HG02981 (cell line): ENCODE measurements around the gene ERC2.

Experiments
- ATAC-seq: cut with Tn5 transposase; IDR thresholded peaks from one replicate; pipeline ENCODE4 v1.9.1; 2021; ENCODE audit warnings: mild to moderate bottlenecking, moderate library complexity; ENCODE audit not compliant: unreplicated experiment

The ERC2 gene

DNA sequence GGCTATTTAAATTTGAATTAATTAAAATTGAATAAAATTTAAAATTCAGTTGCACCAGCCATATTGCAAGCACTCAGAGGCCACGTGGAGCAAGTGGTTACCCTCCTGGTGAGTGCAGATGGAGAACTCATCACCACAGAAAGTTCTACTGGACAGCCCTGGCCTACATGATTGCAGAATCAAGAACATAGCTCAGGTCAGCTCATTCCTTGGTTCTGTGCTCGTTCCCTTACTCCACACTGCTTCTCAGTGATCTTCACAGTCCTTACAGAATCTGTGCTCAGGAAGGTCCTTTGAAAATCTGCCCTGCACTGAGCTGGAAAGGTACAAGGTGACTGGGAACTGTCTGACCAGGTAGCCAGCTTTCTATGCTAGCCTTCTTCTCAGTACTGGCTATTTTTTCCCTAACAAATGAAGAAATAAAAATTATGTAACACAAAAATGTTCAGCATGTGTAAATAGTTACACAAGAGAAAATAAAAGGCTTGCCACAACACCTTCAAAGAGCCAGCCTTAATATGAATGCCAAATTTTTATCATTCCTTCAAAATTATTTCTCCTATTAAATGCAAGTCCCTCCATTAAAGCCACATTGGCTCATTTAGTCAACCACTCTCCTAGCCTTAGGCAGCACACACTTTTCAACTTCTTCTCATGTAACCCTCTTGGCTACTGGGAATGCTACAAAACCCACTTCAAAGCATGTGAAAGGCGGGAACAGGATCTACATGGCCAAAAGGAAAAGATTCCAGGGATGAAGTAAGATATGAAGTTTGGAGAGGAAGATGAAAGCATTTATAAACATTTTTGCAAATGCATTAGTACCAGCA is 654.8 kb downstream of the ERC2 start:
- ATAC-seq: no peak

DNA sequence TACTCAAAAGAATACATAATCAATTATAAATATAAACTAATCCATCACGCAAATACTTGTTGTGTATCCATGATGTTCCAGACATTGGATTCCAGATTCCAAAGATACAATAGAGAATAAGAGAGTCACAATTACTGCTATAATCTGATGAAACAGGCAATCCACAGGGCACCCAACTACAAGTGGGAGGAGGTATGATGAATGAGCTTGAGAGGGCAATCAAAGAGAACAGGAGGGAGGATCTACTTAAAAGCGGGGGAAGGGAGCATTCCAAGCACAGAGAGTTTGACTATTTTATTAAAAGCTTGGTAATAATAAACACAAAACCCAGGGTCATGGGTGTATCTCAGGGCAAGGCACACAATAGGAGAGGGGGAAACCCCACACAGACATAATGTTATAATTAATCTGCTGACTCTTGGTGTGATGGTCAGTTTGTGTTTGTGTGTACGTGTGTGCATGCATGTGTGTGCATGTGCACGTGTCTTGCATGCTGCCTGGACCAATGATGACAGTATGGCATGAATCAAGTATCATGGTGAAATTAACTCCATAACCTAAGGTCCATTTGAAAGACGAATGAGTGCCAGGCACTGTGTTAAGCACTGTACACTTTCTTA is 655.8 kb downstream of the ERC2 start:
- no peak for ATAC-seq

DNA sequence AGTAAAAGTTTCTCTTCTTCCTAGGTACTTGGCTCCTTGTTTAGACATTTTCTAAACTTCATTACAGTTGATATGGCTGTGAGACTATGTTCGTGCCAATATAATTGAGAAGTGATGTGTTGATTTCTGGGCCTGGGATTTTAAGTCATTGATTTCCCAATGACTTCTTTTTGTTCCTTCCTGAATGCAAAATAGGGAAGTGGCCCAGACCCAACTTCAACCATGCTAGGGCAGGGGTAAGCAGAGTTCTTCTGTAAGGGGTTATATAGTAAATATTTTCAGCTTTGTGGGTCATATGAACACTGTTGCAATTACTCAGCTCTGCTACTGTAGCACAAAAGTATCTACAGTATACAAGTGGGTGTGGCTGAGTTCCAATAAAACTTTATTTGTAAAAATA is 661.1 kb downstream of the ERC2 start:
- ATAC-seq: no peak

DNA sequence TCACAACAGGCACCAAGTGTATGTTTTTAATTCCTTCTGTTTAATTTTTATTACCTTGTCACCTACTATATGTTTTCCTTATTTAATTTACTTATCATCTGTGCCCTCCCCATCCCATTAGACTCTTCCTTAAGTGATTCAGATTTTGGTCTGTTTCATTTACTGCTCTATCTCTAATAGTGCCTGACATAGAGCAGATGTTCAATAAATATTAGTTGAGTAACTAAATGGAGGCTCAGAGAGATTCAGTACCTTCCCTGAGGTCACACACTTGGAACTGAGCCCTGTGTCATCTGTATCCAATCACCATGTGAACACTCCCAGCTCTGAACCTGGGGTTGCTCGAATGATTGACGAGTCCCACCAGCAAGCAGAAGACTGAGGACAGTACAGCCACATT is 663.1 kb downstream of the ERC2 start:
- ATAC-seq: no peak

DNA sequence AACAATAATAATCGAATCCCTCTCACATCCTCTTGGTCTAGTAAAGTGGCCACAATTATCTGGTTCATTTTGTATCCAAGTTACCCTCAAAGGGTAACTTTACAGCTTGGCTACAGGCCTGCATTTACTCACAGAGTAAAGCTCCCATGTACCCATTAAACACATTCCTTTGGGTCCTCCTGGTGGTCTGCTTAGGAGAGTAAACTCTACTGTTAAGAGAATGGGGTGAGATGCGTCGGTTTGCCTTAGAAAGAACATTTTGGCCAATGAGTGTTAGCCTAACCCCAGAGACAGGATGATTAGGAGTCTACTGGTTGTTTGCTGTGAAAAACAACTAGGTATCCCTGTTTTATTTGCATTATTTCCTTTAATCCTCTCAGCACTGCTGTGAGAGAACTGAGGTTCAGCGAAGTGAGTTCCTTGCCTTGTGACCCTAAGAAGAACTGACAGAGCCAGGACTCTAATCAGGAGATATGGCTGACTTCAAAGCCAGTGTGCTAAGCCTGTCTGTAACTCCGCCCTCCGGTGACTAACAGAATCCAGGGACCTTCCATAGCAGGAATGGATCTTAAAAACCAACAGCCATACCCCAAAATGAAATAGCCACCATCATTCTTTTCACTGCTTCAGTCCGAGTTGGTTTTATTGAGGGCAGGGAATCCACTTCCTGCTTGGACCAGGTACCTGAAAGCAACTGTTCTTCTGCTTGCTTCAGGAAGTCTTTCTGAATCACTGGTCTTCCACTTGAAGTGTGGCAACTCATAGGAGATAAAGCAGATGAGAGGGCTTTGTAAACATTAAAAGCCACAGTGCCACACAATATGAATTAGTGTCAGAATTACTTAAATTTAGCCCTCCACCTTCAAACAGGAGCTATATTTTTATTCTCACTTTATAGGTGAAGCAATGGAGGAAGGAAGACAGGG is 663.8 kb downstream of the ERC2 start:
- no peak for ATAC-seq

DNA sequence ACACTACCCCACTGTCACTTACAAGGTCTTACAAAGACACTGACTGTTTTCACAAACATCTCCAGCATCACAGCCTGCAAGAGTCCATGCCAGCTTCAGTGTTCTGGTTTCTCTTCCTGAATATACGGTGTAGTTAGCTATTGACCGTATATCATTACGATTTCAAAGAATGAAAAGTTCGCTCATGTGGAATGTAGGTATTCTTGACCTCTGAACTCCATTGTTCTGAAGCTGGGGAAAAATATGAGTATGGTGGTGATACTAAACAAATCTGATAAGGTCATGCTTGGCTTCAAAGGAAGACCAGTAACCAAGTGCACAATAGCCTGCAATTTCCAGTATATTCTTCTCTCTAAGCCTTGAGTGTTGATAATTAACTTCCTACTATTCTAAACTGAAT is 665.5 kb downstream of the ERC2 start:
- no peak for ATAC-seq

DNA sequence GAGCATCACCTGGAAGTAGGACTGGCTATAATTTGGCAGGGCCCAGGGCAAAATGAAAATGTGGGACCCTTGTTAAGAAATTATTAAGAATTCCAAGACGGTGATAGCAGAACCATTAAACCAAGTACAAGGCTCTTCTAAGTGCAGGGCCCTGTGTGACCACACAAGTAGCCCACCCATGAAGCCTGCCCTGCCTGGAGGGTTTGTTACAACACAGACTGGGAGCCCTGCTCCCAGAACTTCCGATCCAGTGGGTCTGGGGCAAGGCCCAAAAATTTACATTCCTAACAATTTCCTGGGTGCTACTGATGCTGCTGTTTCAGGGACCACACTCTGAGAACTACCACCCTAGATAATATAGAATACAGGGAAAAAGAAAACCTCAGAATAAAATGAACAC is 666.6 kb downstream of the ERC2 start:
- ATAC-seq: no peak

DNA sequence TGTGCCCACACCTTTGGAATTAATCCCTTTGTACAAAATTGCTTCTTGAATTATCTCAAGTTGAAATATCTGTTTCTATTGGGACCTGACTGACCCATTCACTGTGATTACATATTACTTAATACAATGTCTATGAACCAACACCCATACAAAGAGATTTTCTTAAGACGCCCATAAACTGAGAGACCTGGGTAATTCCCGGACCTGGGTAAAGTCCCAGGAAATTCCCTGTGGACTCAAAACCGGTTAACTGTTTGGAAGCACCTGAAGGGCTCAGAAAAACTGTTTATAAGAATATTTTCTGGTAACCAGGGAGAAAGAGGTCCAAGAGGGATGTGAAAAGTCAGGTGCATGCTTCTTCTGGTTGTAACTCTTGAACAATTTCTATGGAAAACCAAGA is 667.2 kb downstream of the ERC2 start:
- ATAC-seq: no peak

DNA sequence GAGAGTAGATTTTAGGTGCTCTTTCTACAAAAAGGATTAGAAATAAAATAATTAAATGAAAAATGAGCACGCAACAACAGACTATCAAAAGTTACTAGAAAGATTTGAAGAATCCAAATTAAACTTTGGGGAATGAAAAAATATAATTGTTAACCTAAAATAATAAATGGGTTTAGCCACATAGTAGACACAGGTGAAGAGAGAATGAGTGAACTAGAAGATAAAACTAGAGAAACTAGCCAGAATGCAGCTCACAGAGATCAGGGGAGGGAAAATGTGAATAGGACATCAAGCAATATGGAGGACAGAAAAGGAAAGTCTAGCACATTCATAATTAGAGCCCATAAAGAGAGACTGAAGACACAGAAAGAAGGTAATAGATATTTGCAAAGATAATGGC is 670.5 kb downstream of the ERC2 start:
- no peak for ATAC-seq

DNA sequence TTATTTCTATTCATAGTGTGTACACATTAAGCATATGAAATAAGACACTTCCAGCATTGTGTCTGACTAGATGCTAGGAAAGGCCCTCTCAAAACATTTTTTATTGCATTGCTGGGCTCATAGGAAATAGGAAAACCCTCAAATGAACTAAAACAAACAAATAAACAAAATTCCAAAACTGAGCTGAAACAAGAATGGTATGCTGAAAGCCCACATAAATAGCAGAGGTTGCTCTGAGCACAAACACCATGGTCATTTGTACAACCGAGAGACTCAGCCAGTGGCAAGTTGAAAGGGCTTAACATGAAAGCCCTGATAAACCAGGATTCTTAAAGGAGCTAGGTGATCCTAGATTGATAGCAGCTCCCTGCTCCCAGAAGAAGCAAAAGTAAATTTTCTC is 671.2 kb downstream of the ERC2 start:
- no peak for ATAC-seq

DNA sequence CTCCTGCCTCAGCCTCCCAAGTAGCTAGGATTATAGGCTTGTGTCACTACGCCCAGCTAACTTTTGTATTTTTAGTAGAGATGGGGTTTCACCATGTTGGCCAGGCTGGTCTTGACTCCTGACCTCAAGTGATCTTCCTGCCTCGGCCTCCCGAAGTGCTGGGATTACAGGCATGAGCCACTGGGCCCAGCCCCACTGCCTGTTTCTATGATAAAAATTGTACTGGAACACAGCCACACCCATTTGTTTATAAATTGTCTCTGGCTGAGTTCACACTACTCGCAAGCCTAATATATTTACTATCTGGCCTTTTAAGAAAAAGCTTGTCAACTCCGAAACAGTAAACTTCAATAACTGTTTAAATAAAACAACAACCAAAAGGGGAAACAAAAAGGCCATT is 671.7 kb downstream of the ERC2 start:
- no peak for ATAC-seq

DNA sequence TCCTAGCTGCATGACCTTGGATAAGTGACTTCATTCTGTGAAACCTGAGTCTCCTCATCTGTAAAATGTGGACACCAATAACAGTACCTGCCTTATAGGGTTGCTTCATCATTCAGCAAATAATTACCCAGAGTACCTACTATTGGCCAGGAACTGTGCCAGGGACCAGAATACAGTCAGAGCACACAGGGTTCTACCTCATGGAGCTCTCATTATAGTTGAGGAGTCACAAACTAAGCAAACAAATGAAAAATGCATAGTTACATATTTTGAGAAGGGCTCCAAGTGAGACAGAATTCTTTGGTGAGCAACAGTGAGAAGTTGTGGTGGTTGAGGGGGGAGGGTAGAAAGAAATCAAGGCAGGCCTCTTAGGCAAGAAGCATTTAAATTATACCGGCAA is 672.5 kb downstream of the ERC2 start:
- ATAC-seq: no peak

DNA sequence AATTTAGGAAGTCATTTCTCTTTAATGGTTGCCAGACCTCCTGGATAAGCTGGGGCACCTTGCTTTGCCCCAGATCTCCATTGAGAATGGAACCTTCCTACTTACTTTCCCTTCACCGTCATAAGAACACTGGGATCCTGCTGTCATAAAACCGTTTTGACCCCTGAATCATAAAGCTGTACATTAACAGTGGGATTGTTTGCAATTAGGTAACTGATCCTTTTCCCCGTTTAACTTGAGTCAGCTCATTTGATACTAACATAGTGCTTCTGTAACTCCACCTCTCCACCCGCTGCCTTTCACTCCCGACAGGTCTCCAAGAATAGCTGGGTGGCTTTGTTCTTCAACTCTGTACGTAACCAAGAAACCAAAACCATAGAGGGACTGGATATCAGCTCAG is 673.0 kb downstream of the ERC2 start:
- no peak for ATAC-seq

DNA sequence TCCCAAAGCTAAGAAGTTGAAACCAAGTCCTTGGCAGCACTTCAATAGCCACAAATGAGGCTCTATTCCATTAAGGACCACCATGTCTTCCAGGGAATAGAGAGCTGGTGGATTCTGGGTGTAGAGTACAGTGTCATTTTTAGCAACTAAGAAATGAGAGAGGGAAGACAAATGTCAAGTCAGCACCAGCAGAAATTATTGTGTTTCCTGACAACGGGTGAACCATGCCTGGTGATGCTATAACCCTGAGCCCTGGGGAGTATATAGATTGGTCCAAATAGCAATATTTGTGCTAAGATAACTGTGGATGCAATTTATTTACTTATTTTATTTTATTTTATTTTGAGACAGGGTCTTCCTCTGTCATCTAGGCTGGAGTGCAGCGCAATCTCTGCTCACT is 675.5 kb downstream of the ERC2 start:
- no peak for ATAC-seq

DNA sequence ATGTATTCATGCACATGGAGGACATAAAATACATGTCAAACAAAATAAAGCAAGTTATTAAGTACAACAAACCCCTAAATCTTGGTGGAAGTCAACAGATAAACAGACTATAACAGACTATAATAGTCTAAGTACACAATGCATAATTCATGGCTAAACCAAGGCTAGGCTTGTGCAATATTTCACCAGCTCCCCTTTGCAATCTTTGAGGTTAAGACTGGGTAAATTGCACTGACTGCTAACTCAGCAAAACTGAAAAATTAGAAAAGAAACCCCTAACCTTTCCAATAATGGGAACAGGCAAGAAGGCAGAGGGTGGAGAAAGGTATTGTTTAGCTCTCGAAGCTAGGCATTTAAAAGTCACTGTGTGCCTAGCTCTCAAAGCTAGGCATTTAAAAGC is 676.3 kb downstream of the ERC2 start:
- no peak for ATAC-seq

DNA sequence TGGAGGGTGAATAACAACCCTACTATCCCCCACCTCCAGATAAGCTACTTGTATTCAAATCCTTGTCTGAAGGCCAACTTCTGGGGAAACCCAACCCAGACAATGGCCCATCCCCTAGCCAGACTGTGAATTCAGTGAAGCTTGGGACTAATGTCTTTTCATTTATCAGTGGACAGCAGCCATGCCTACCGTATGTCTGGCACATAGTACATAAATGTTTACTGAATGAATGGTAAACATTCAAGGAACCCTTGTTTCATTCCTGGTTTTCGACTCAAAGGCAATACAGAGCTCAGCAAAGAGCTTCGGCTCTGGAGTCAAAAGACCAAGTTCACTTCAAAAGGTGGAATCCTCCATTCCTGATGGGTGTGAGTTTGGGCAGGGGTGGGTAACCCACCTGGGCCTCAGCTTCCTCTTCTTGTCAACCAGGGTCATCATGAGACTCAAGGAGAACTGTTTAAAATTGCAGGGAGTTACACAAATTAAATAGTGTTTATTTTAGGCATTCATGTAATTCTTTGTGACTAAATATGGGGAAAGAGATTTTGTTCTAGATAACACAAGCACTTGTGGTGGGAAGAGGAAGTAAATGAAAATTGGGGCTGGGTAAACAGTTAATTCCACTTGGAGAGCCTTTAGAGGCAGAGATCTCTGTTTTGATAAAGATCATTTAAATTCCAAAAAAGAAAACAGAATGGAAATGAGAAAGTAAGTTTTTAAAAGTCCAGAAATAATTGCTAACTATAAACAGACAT is 677.5 kb downstream of the ERC2 start:
- no peak for ATAC-seq

DNA sequence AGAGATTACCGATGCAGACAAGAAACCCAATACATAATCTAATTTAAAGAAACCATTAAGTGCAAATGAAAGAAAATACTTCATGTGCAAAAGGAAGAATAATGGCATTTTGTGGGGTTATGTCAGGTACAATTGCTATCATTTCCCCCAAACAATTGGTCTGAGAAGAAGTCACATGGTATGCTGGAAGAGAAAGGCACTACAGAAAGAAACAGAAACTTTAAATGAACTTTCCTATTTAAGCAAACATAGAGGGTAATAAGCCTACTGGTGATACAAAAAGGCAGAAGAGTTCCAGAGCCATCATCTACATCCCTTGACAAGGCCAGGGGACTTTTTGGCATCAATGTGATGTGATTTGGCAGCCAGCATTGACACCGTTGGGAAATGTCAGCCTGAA is 678.8 kb downstream of the ERC2 start:
- no peak for ATAC-seq

DNA sequence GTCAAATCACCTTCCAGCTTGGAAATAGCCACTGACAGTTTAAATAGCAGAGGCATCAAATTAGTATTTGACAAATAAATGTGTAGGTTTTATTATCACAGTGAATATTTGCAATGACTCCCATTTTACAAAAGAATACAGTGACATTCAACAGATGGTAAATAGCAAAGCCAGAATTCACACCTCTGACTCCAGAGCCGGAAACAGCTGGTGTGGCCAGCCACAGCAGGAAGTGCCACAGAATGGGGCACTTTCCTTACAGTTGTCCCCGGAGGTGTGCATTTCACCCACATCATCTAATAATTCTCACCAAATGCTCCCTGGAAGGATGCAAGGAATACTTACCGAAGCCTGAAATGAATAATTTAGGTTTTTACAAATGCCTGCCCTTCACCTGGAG is 685.5 kb downstream of the ERC2 start:
- ATAC-seq: no peak

DNA sequence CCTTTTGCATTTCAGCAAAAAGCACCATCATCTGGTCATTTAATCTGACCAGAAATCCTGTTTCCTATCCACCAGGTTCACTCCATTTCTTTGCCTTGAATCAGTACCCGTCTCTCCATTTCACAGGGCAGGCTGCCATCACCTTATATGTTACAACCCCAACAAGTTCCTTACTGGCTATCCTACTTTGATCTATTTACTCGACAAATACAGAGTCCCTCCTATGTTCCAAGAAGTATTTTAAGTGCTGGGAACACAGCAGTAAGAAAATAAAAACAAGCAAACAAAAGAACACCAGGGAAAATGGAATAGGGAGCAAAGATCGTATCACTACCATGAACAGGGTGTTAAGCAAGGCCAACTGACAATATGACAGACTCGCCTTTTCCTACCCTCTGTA is 685.9 kb downstream of the ERC2 start:
- ATAC-seq: no peak

DNA sequence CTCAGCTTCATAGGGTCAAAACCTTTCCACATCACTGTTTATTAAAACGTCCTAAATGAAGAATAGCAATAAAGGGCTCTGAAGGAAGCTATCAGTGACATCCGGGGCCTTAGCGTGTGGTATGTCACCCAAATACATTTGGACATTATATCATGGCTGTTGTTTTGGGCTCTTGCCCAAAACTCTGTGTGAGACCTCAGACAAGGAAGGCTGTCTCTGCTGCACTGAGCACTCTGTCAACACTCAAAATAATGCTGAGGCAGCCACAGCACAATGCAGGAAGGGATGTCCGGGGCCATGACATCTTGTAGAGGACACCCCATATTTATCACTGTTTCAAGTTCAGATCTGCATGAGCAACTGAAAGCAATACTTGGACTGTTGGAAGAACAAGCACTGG is 687.4 kb downstream of the ERC2 start:
- ATAC-seq: no peak

DNA sequence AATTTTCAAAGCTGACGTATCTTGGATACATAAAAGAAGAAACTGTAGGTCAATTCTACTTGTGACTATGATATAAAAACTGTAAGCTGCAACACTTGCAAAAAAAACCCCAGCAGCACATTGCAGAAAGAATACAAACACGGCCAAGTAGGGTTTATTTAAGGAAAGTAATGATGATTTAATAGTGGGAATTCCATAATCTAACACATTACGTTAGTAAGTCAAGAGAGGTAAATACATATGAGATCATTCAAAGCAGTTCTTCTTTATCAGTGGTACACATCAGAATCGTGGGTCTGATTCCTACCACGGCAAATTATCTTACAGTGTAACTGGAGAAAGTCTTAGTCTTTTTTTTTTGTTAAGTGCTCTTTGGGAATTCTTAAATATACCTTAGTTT is 688.7 kb downstream of the ERC2 start:
- ATAC-seq: no peak
